ENCODE measurements around the gene TFCP2L1. TPM values are rescaled to one million over a fixed set of nuclear protein-coding genes. Genes with fewer than 3 reads are reported as not detected.

TFCP2L1 gene
- total RNA-seq, 1 donor from 2014 or later, result 0.14 TPM

DNA sequence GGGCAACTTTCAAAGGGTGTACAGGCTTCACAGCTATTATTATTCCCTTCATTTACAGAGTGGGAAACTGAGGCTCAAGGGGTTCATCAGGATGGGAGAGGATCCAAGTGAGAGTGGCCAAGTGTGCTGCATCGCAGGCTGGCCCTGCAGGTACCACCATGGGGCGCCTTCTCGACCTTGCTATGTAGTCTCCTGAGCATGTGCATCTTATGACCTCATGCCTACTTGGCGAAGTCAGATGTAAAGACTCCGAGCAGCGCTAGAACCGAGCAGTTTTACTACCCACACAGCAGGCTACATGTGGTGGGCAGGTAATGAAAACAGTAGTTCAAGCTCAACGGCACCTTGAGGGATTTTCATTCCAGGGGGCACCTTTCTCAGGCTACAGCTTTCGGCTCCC lies 42.0 kb downstream of the TFCP2L1 start:
- DNase-seq, result no peak
- intact Hi-C loops (cut with micrococcal nuclease), result no loop called here

DNA sequence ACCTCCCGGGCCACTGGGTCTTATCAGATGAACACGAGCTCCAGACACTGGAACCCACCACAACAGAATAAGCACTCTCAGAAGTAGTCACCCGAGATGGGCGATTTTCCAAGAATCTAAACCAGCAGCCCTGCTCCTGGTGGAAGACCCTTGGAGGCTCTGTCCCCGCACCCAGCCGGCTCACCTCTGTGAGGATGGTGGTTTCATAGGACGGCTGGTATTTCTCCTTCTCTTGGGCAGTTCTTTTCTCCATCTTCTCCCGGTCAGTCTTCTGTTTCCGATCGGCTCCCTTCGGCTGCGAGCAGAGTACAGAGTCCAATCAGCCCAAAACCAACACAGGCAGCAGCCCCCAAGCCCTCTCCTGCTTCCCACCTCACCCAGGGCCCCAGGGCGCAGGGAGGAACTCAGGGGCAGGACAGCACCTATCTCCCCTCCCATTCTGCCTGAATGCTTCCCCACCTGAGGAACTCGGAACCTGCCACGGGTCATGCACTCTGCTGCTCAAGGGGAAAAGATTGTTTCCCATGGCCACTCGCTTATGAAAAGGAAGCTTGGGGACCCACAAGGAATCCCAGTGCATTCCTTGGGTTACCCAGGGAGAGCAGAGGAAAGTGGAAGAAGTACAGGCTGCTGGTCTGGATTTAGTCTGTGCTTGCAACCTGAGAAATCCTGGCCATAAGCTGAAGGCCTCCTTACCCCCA lies 42.7 kb downstream of the TFCP2L1 start:
- no peak overlapping the region for H3K4me3 ChIP-seq
- H3K4me1 ChIP-seq, result no peaks in the 10 kb centered on the region
- peaks cover 27% of the 10 kb centered on the region for H3K27me3 ChIP-seq (ENCODE audit: low read depth)
- no peak for DNase-seq
- TF ChIP-seq, protein P1, sequence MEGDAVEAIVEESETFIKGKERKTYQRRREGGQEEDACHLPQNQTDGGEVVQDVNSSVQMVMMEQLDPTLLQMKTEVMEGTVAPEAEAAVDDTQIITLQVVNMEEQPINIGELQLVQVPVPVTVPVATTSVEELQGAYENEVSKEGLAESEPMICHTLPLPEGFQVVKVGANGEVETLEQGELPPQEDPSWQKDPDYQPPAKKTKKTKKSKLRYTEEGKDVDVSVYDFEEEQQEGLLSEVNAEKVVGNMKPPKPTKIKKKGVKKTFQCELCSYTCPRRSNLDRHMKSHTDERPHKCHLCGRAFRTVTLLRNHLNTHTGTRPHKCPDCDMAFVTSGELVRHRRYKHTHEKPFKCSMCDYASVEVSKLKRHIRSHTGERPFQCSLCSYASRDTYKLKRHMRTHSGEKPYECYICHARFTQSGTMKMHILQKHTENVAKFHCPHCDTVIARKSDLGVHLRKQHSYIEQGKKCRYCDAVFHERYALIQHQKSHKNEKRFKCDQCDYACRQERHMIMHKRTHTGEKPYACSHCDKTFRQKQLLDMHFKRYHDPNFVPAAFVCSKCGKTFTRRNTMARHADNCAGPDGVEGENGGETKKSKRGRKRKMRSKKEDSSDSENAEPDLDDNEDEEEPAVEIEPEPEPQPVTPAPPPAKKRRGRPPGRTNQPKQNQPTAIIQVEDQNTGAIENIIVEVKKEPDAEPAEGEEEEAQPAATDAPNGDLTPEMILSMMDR (IDR thresholded peaks at IDR 0.05; ENCODE audit: borderline replicate concordance), result no peak
- H3K36me3 ChIP-seq, result no peaks in the 10 kb centered on the region
- intact Hi-C loops (cut with micrococcal nuclease), result no loop called here
- H3K27ac ChIP-seq (replicated peaks), result no peak overlapping the region
- H3K9me3 ChIP-seq (replicated peaks), result no peaks in the 10 kb centered on the region

More for the DNA sequence above, 42.0 kb downstream of the TFCP2L1 start:
- H3K4me3 ChIP-seq, result no peak overlapping the region
- H3K4me1 ChIP-seq, result no peaks in the 10 kb centered on the region
- H3K27me3 ChIP-seq (ENCODE audit: low read depth), result peaks cover 21% of the 10 kb centered on the region
- H3K36me3 ChIP-seq, result no peaks in the 10 kb centered on the region
- no peak overlapping the region for H3K27ac ChIP-seq (replicated peaks)
- no peaks in the 10 kb centered on the region for H3K9me3 ChIP-seq (replicated peaks)
- TF ChIP-seq, protein P1 (IDR thresholded peaks at IDR 0.05; ENCODE audit: borderline replicate concordance), result no peak

DNA sequence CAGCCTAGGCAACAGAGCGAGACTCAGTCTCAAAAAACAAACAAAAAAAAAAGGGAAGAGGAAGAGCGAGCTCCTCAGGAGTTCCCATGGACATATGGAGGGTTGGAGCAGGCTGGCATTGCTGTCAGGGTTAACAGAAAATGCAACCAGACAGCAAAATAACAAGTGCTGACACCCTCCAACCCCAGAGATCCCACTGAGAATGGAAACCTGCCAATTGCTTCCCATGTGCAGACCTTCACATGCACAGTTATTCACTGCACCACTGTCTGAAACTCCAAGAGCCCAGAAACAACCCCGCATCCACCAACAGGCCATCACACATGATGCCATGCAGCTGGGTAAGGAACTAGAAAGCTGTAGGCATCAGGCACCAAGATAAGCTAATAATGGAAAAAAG lies 43.5 kb downstream of the TFCP2L1 start:
- H3K27me3 ChIP-seq (ENCODE audit: low read depth), result peaks cover 36% of the 10 kb centered on the region
- intact Hi-C loops (cut with micrococcal nuclease), result no loop called here
- TF ChIP-seq, protein P1 (IDR thresholded peaks at IDR 0.05; ENCODE audit: borderline replicate concordance), result no peak
- no peak overlapping the region for H3K27ac ChIP-seq (replicated peaks)
- H3K4me3 ChIP-seq, result no peak overlapping the region
- DNase-seq, result no peak
- no peaks in the 10 kb centered on the region for H3K9me3 ChIP-seq (replicated peaks)
- no peaks in the 10 kb centered on the region for H3K36me3 ChIP-seq
- no peaks in the 10 kb centered on the region for H3K4me1 ChIP-seq

DNA sequence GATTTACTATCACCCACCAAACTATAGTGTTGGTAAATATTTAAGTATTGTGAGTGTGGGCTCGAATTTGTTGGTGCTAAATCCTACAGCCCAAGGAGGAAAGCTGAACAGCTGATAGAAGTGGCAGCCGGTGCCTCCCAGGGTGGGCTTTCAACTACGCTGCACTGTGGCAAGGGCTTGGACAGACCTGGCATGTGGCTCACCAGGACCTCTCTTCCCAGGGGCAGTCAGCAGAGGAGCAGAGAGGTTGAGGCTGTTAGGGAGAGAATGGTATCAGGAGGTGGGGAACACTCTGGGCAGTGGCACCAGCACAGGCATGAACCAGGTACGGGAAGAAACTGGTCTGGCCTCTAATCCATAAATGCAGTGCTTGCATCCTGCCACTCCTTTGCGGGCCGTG lies 44.6 kb downstream of the TFCP2L1 start:
- H3K27ac ChIP-seq (replicated peaks), result no peak overlapping the region
- no peak overlapping the region for H3K4me3 ChIP-seq
- DNase-seq, result no peak
- H3K4me1 ChIP-seq, result no peaks in the 10 kb centered on the region
- TF ChIP-seq, protein P1 (IDR thresholded peaks at IDR 0.05; ENCODE audit: borderline replicate concordance), result no peak
- H3K9me3 ChIP-seq (replicated peaks), result no peaks in the 10 kb centered on the region
- H3K27me3 ChIP-seq (ENCODE audit: low read depth), result peaks cover 42% of the 10 kb centered on the region
- intact Hi-C loops (cut with micrococcal nuclease), result no loop called here
- H3K36me3 ChIP-seq, result no peaks in the 10 kb centered on the region

DNA sequence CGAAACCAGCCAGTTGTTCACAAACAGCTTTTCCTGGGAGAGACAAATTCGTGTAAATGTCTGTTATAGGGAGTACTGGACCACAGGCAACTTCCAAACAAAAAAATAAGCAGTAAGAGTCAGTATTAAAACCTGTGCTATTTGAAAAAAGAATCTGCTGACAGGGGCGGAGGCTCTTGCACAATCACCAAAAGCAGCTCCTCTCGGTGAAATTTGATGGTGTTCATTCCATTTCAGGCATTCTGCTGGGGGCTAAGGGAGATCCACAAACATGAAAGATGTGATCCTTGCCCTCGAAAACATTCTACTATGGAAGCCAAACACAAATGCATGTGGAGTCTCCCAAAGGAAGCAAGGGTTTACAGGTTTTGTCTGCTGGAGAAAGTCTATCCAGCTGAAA lies 45.0 kb downstream of the TFCP2L1 start:
- Histone ChIP-seq H3K4me1 (no peaks in the 10 kb centered on the region), H3K27ac (replicated peaks) (no peak overlapping the region), H3K36me3 (no peaks in the 10 kb centered on the region), H3K9me3 (replicated peaks) (no peaks in the 10 kb centered on the region), H3K27me3 (ENCODE audit: low read depth) (peaks cover 45% of the 10 kb centered on the region), H3K4me3 (no peak overlapping the region)
- TF ChIP-seq, protein P1 (IDR thresholded peaks at IDR 0.05; ENCODE audit: borderline replicate concordance), result no peak
- DNase-seq, result no peak
- intact Hi-C loops (cut with micrococcal nuclease), result no loop called here

Data from left ventricle myocardium inferior (tissue), 1 donor.